Activated CD4-positive, alpha-beta T cell treated with anti-CD3 and anti-CD28 coated beads, Interleukin-2, amount 10 ng/mL, durations not matched to agents 24 days and 14 days (primary cell): ENCODE data around the gene CDS1. TPM values are rescaled to one million over a fixed set of nuclear protein-coding genes. Genes with fewer than 3 reads are reported as not detected.

Source experiments
- DNase-seq: peaks from one replicate; pipeline ENCODE4 v3.0.0; 2022
- H3K27ac Mint-ChIP-seq: one replicate; pipeline ENCODE4 v1.8.0; 2022; ENCODE audit warnings: mild to moderate bottlenecking, mixed read lengths
- H3K27me3 Mint-ChIP-seq: one replicate; pipeline ENCODE4 v1.8.0; 2022; ENCODE audit warnings: mixed read lengths
- H3K36me3 Mint-ChIP-seq: one replicate; pipeline ENCODE4 v1.8.0; 2022; ENCODE audit warnings: low read depth, mild to moderate bottlenecking, mixed read lengths
- H3K4me1 Mint-ChIP-seq: one replicate; pipeline ENCODE4 v1.8.0; 2021; ENCODE audit warnings: mixed read lengths
- H3K4me3 Mint-ChIP-seq: one replicate; pipeline ENCODE4 v1.8.0; 2022; ENCODE audit warnings: mild to moderate bottlenecking, moderate library complexity, mixed read lengths
- H3K9me3 Mint-ChIP-seq: one replicate; pipeline ENCODE4 v1.8.0; 2021; ENCODE audit warnings: mixed read lengths
- intact Hi-C: fragments of 100-400 bp; cut with micrococcal nuclease; formaldehyde crosslinking; loops from one replicate; pipeline ENCODE4 v1.15.1; 2023
- total RNA-seq: library from RNA; stranded (reverse); gene quantifications from 2 replicates; pipeline ENCODE4 v1.2.3, GENCODE V29; 2022

Gene CDS1
- total RNA-seq, 1 donor from 2014 or later = not detected

DNA sequence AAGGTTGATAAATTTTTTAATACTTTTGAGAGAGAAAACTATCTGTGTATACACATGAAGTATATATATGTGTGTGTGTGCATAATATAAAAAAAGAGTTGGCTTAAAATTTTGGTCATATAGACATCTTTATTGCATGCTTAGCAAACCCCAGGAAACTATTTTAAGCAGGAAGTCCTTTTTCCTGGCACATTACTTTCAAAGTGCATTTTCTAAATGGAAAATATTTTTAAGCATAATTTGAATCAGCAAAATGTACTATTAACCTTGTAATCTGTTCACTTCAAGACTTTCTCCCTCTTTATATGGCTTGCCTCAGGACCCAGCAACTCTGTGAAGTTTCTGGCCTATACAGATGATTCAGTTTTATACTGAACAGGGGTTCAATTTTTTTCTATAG, 106.3 kb downstream of the CDS1 start:
- Mint-ChIP-seq H3K4me1 (peaks cover 15% of the 10 kb centered on the region), H3K27me3 (no peaks in the 10 kb centered on the region), H3K27ac (no peak overlapping the region), H3K9me3 (no peaks in the 10 kb centered on the region), H3K4me3 (no peak overlapping the region), H3K36me3 (no peaks in the 10 kb centered on the region)
- DNase-seq = no peak
- intact Hi-C loops = no loop called here

DNA sequence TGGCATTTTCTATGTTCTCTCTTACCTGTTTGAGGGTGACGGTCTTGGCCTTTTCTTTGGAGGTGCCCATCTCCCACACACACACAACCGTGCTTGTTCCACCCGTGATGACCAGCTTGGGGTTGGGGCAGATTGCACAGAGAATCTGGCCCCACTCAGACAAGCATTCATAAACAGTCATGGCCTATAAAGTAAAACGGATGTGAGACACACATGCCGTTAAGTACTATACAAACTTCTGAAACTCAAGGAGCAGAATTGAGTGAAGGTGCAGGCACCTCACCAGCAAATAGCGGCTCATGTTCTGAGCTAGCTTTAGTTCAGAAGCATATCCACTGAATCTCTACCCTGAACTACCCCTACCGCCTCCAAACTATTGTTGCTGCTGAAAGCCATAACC, 107.6 kb downstream of the CDS1 start:
- no peaks in the 10 kb centered on the region for H3K9me3 Mint-ChIP-seq
- no peaks in the 10 kb centered on the region for H3K36me3 Mint-ChIP-seq
- no peaks in the 10 kb centered on the region for H3K27me3 Mint-ChIP-seq
- no peak overlapping the region for H3K4me3 Mint-ChIP-seq
- H3K27ac Mint-ChIP-seq = no peak overlapping the region
- DNase-seq = no peak
- intact Hi-C loops = no loop called here
- H3K4me1 Mint-ChIP-seq = peaks cover 8% of the 10 kb centered on the region

DNA sequence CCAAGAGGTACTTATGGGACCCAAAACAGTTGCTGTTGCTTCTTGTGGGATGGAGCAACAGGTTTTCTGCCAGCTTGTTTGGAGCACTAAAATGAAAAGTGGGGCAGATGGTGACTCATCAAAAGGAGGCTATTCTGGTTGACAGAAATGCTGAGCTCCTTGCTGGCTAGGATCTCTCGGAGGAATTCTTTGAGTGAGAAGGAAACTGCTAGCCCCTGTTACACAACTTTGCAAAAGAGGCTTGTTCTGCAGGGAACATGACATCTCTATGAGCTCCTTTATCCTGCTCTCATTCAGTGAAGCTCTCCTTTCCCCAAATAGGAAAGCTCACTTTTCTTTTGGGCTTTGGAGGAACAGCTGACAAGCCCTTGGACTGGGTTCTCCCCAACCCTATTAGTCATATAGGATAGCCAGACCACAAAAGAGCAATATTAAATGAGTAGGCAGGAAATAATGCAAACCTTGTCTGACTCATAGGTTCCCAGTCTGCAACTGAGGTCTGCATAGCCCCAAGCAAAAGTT, 108.3 kb downstream of the CDS1 start:
- Mint-ChIP-seq H3K27me3 (no peaks in the 10 kb centered on the region), H3K4me1 (peaks cover 8% of the 10 kb centered on the region), H3K4me3 (no peak overlapping the region), H3K9me3 (no peaks in the 10 kb centered on the region), H3K27ac (no peak overlapping the region), H3K36me3 (no peaks in the 10 kb centered on the region)
- intact Hi-C loops = no loop called here
- no peak for DNase-seq

- Mint-ChIP-seq H3K36me3 (no peaks in the 10 kb centered on the region), H3K4me1 (peaks cover 8% of the 10 kb centered on the region), H3K27me3 (no peaks in the 10 kb centered on the region), H3K27ac (no peak overlapping the region), H3K4me3 (no peak overlapping the region), H3K9me3 (no peaks in the 10 kb centered on the region)
- DNase-seq = no peak
- intact Hi-C loops = no loop called here
Observed at GRCh38 chr4:84691800-84692199, 108.9 kb downstream of the CDS1 start.

GRCh38 chr4:84697159-84697558, 114.2 kb downstream of the CDS1 start:
- H3K4me3 Mint-ChIP-seq = no peak overlapping the region
- H3K27me3 Mint-ChIP-seq = no peaks in the 10 kb centered on the region
- peaks cover 5% of the 10 kb centered on the region for H3K4me1 Mint-ChIP-seq
- intact Hi-C loops = no loop called here
- H3K36me3 Mint-ChIP-seq = no peaks in the 10 kb centered on the region
- DNase-seq = no peak
- no peaks in the 10 kb centered on the region for H3K9me3 Mint-ChIP-seq
- H3K27ac Mint-ChIP-seq = no peak overlapping the region

- Mint-ChIP-seq H3K36me3 (no peaks in the 10 kb centered on the region), H3K4me3 (no peak overlapping the region), H3K27ac (no peak overlapping the region), H3K9me3 (no peaks in the 10 kb centered on the region), H3K4me1 (peaks cover 5% of the 10 kb centered on the region), H3K27me3 (no peaks in the 10 kb centered on the region)
- DNase-seq = no peak
- intact Hi-C loops = no loop called here
Observed at GRCh38 chr4:84697615-84698201, 114.8 kb downstream of the CDS1 start.

GRCh38 chr4:84699001-84699671, 116.2 kb downstream of the CDS1 start:
- intact Hi-C loops = no loop called here
- Mint-ChIP-seq H3K27me3 (peaks cover 3% of the 10 kb centered on the region), H3K9me3 (no peaks in the 10 kb centered on the region), H3K27ac (no peak overlapping the region), H3K4me1 (peaks cover 5% of the 10 kb centered on the region), H3K4me3 (no peak overlapping the region), H3K36me3 (no peaks in the 10 kb centered on the region)
- no peak for DNase-seq

Other genes with a start within 250 kb of the CDS1 start
- not detected in 2 replicates for gene NKX6-1, start 83.8 kb upstream of the CDS1 start, total RNA-seq